GM18519 (cell line): ENCODE measurements around the gene COPA.
A peak's percentile ranks its signal among the peaks of the same experiment; 100 is the strongest.
"Not testable (repeated sequence)": the region's sequence is repeated elsewhere in the genome, so short reads cannot be mapped to it uniquely, and the experiment has no call there.

ENCODE experiments used
- ATAC-seq: cut with Tn5 transposase; IDR thresholded peaks from one replicate; pipeline ENCODE4 v1.9.1; 2021; ENCODE audit warnings: mild to moderate bottlenecking, moderate library complexity; ENCODE audit not compliant: unreplicated experiment, low FRiP score

Gene COPA

GRCh38 chr1:160338580-160338979 lies 4.5 kb downstream of the COPA start:
- ATAC-seq = no peak

GRCh38 chr1:160332516-160332915 lies 10.5 kb downstream of the COPA start:
- ATAC-seq = no peak

- no peak for ATAC-seq
Observed at GRCh38 chr1:160330119-160330518, 12.9 kb downstream of the COPA start.

- ATAC-seq = no peak
Observed at GRCh38 chr1:160328184-160328583, 14.9 kb downstream of the COPA start.

GRCh38 chr1:160326418-160326817 lies 16.6 kb downstream of the COPA start:
- no peak for ATAC-seq

- no peak for ATAC-seq
Observed at GRCh38 chr1:160325252-160325651, 17.8 kb downstream of the COPA start.

GRCh38 chr1:160322831-160323230 lies 20.2 kb downstream of the COPA start:
- no peak for ATAC-seq

GRCh38 chr1:160315359-160315758 lies 27.7 kb downstream of the COPA start:
- ATAC-seq = no peak

- no peak for ATAC-seq
Observed at GRCh38 chr1:160309571-160309970, 33.5 kb downstream of the COPA start.

- no peak for ATAC-seq
Observed at GRCh38 chr1:160309185-160309557, 33.9 kb downstream of the COPA start.

GRCh38 chr1:160308451-160309184 lies 34.4 kb downstream of the COPA start:
- ATAC-seq = no peak

GRCh38 chr1:160307118-160307791 lies 35.8 kb downstream of the COPA start:
- ATAC-seq = no peak

- no peak for ATAC-seq
Observed at GRCh38 chr1:160300173-160300572, 42.9 kb downstream of the COPA start.

GRCh38 chr1:160296036-160296435 lies 47.0 kb downstream of the COPA start:
- no peak for ATAC-seq

- ATAC-seq = no peak
Observed at GRCh38 chr1:160293020-160293968, 49.8 kb downstream of the COPA start.

- ATAC-seq = no peak
Observed at GRCh38 chr1:160291248-160292220, 51.5 kb downstream of the COPA start.

GRCh38 chr1:160287769-160288168 lies 55.3 kb downstream of the COPA start:
- ATAC-seq = not testable (repeated sequence)

- ATAC-seq = no peak
Observed at GRCh38 chr1:160285506-160285905, 57.5 kb downstream of the COPA start.

- ATAC-seq = peak; percentile 94
Observed at GRCh38 chr1:160284782-160285344, 58.2 kb downstream of the COPA start, which contains the start of gene PEX19. Gene PEX19 (minus strand): TSS chr1:160285133. CDS start chr1:160285124, 9 bp downstream.
